ENCODE data around the gene PLCB4.

PLCB4 gene

GRCh38 chr20:9230406-9230805 lies 161.5 kb downstream of the PLCB4 start:
- no peak for DNase-seq

- DNase-seq: no peak
Observed at GRCh38 chr20:9233804-9234203, 164.9 kb downstream of the PLCB4 start.

GRCh38 chr20:9235518-9235917 lies 166.6 kb downstream of the PLCB4 start:
- peak; percentile 12 to 15 for DNase-seq

- no peak for DNase-seq
Observed at GRCh38 chr20:9236458-9236857, 167.6 kb downstream of the PLCB4 start.

- peak in 1 of 2 donors; percentile 23 for DNase-seq
Observed at GRCh38 chr20:9241232-9241692, 172.4 kb downstream of the PLCB4 start.

- DNase-seq: no peak
Observed at GRCh38 chr20:9241721-9242427, 173.0 kb downstream of the PLCB4 start.

GRCh38 chr20:9243986-9244385 lies 175.1 kb downstream of the PLCB4 start:
- DNase-seq: no peak

GRCh38 chr20:9244811-9245210 lies 175.9 kb downstream of the PLCB4 start:
- DNase-seq: no peak

- DNase-seq: no peak
Observed at GRCh38 chr20:9246731-9247130, 177.8 kb downstream of the PLCB4 start.

- no peak for DNase-seq
Observed at GRCh38 chr20:9250511-9250910, 181.6 kb downstream of the PLCB4 start.

- DNase-seq: peak in 1 of 2 donors; percentile 29
Observed at GRCh38 chr20:9253006-9253539, 184.2 kb downstream of the PLCB4 start.

- DNase-seq: no peak
Observed at GRCh38 chr20:9255171-9255570, 186.3 kb downstream of the PLCB4 start.

GRCh38 chr20:9256393-9256792 lies 187.5 kb downstream of the PLCB4 start:
- DNase-seq: no peak

GRCh38 chr20:9258901-9259300 lies 190.0 kb downstream of the PLCB4 start:
- peak; percentile 59 to 87 for DNase-seq

GRCh38 chr20:9260027-9260426 lies 191.1 kb downstream of the PLCB4 start:
- DNase-seq: no peak

GRCh38 chr20:9261781-9262180 lies 192.9 kb downstream of the PLCB4 start:
- DNase-seq: no peak

- peak in 1 of 2 donors; percentile 17 for DNase-seq
Observed at GRCh38 chr20:9262653-9263194, 193.8 kb downstream of the PLCB4 start.

GRCh38 chr20:9269280-9269971 lies 200.5 kb downstream of the PLCB4 start:
- no peak for DNase-seq

GRCh38 chr20:9270831-9271230 lies 201.9 kb downstream of the PLCB4 start:
- DNase-seq: no peak

- no peak for DNase-seq
Observed at GRCh38 chr20:9276966-9277468, 208.1 kb downstream of the PLCB4 start.

GRCh38 chr20:9279918-9280401 lies 211.1 kb downstream of the PLCB4 start:
- DNase-seq: no peak

GRCh38 chr20:9280666-9281065 lies 211.8 kb downstream of the PLCB4 start:
- no peak for DNase-seq

- no peak for DNase-seq
Observed at GRCh38 chr20:9281803-9282202, 212.9 kb downstream of the PLCB4 start.

All from inflammatory macrophage (primary cell).